HCT116 (cell line): ENCODE results near the gene GARIN1A. TPM values are rescaled to one million over a fixed set of nuclear protein-coding genes. Genes with fewer than 3 reads are reported as not detected.
"Not testable (repeated sequence)": the region's sequence is repeated elsewhere in the genome, so short reads cannot be mapped to it uniquely, and the experiment has no call there.

Experiments used
- ATAC-seq: fragments of 200-7000 bp; cut with Tn5 transposase; 2 replicates; pipeline ENCODE4 v1.9.1; 2020; ENCODE audit warnings: mild to moderate bottlenecking, moderate library complexity
- BruUV-seq: library from RNA; stranded (reverse); fragments of 400-500 nt; replicated peaks from 2 replicates; lab custom pipeline; 2021; lab: Mats Ljungman, UMichigan
- CTCF ChIA-PET: fragments of 300-600 bp; sonication (Branson Sonifier 250); formaldehyde crosslinking; loops from one replicate; lab custom pipeline; 2021; ENCODE audit warnings: antibody characterized with exemption; lab: Charles Lee
- POLR2A ChIA-PET: fragments of 300-600, 350-600 bp; sonication (Branson Sonifier 250); formaldehyde crosslinking; loops from one replicate; lab custom pipeline; 2021; ENCODE audit warnings: antibody characterized with exemption; lab: Charles Lee
- RAD21 ChIA-PET, 2 experiments: fragments of 300-600 bp; sonication (Branson Sonifier 250); formaldehyde crosslinking; loops; one replicate each; lab custom pipeline; 2023; ENCODE audit warnings: low total read pairs in 2 of 2; ENCODE audit not compliant: uncharacterized antibody in 2 of 2, unreplicated experiment in 2 of 2, low non-redundant PET in 1 of 2; lab: Charles Lee
- DNase-seq: peaks from one replicate; pipeline ENCODE4 v3.0.0-alpha.2; 2010; ENCODE audit warnings: low read depth, low spot score
- H2AFZ ChIP-seq: fragments of 200-600 bp; shearing (Covaris generic), sonication (generic); 2 replicates; pipeline ENCODE4 v1.6.1; 2017; ENCODE audit warnings: low read depth, mixed run types, mixed read lengths, antibody characterized with exemption, low read length; ENCODE audit not compliant: poor library complexity, severe bottlenecking
- H3K27ac ChIP-seq: 2 replicates; pipeline ENCODE4 v1.5.1; 2012; ENCODE audit warnings: low read depth, low read length
- H3K27me3 ChIP-seq: fragments of 200-600 bp; sonication (generic); 2 replicates; pipeline ENCODE4 v1.6.1; 2016; ENCODE audit warnings: mixed run types, low read length, mixed read lengths; ENCODE audit not compliant: insufficient read depth
- H3K36me3 ChIP-seq, 2 experiments: fragments of 200-500 bp in 1 of 2; fragments of 200-600 bp in 1 of 2; sonication (Bioruptor generic) in 1 of 2; sonication (generic) in 1 of 2; 2 replicates each; pipeline versions ENCODE4 v1.5.1 to v1.6.1; 2014 to 2016; ENCODE audit warnings: low read length in 2 of 2, inconsistent platforms in 1 of 2, mixed read lengths in 1 of 2, mixed run types in 1 of 2; ENCODE audit not compliant: insufficient read depth in 2 of 2, control insufficient read depth in 1 of 2
- H3K4me1 ChIP-seq, 2 experiments: fragments of 200-600 bp in 1 of 2; sonication (generic) in 1 of 2; 2 replicates each; pipeline versions ENCODE4 v1.5.1 to v1.6.1; 2012 to 2017; ENCODE audit warnings: low read length in 2 of 2, inconsistent platforms in 1 of 2, mild to moderate bottlenecking in 1 of 2, mixed read lengths in 1 of 2, mixed run types in 1 of 2, moderate library complexity in 1 of 2; ENCODE audit not compliant: insufficient read depth in 2 of 2, control insufficient read depth in 1 of 2
- H3K4me2 ChIP-seq: fragments of 200-600 bp; sonication (generic); 2 replicates; pipeline ENCODE4 v1.6.1; 2017; ENCODE audit warnings: mixed run types, low read length, mixed read lengths
- H3K4me3 ChIP-seq, 2 experiments: fragments of 200-600 bp in 1 of 2; sonication (generic) in 1 of 2; replicated peaks in 1 of 2; 2 replicates each; pipeline ENCODE4 v1.5.1; 2011 to 2016; ENCODE audit warnings: low read length in 2 of 2, control low read depth in 1 of 2, low read depth in 1 of 2, mild to moderate bottlenecking in 1 of 2, mixed read lengths in 1 of 2, mixed run types in 1 of 2
- H3K79me2 ChIP-seq: fragments of 200-600 bp; sonication (generic); 2 replicates; pipeline ENCODE4 v1.6.1; 2017; ENCODE audit warnings: mild to moderate bottlenecking, mixed run types, low read length, moderate library complexity, mixed read lengths; ENCODE audit not compliant: insufficient read depth
- H3K9ac ChIP-seq: fragments of 200-600 bp; sonication (generic); 2 replicates; pipeline ENCODE4 v1.6.1; 2016; ENCODE audit warnings: low read length, mixed read lengths
- H3K9me2 ChIP-seq: fragments of 200-600 bp; sonication (generic), shearing (Covaris generic); 2 replicates; pipeline ENCODE4 v1.6.1; 2017; ENCODE audit warnings: mixed run types, mild to moderate bottlenecking, moderate library complexity; ENCODE audit not compliant: insufficient read depth
- H3K9me3 ChIP-seq, 2 experiments: fragments of 200-500 bp in 1 of 2; fragments of 200-600 bp in 1 of 2; sonication (Bioruptor generic) in 1 of 2; sonication (generic) in 1 of 2; 2 replicates each; pipeline ENCODE4 v1.6.1; 2014 to 2017; ENCODE audit warnings: low read length in 2 of 2, mixed read lengths in 2 of 2, inconsistent platforms in 1 of 2, low read depth in 1 of 2, mild to moderate bottlenecking in 1 of 2, mixed run types in 1 of 2, moderate library complexity in 1 of 2; ENCODE audit not compliant: control insufficient read depth in 1 of 2, insufficient read depth in 1 of 2
- H4K20me1 ChIP-seq: fragments of 200-600 bp; sonication (generic), shearing (Covaris generic); 2 replicates; pipeline ENCODE4 v1.6.1; 2017; ENCODE audit warnings: mixed run types, mild to moderate bottlenecking, moderate library complexity; ENCODE audit not compliant: insufficient read depth
- ATF3 ChIP-seq: IDR thresholded peaks from 2 replicates; pipeline ENCODE4 v1.6.1; 2012
- CBX3 ChIP-seq: IDR thresholded peaks from 2 replicates; pipeline ENCODE4 v1.6.1; 2012; ENCODE audit warnings: low read depth
- CEBPB ChIP-seq: IDR thresholded peaks from 2 replicates; pipeline ENCODE4 v1.6.1; 2012; ENCODE audit warnings: low read depth
- ELF1 ChIP-seq: IDR thresholded peaks from 2 replicates; pipeline ENCODE4 v1.6.1; 2012; ENCODE audit warnings: low read depth, borderline replicate concordance
- EZH2 ChIP-seq: fragments of 200-600 bp; sonication (generic); IDR thresholded peaks from 2 replicates; pipeline ENCODE4 v1.6.1; 2017; ENCODE audit warnings: antibody characterized with exemption, mixed run types
- EZH2phosphoT487 ChIP-seq: fragments of 200-600 bp; IDR thresholded peaks from 2 replicates; pipeline ENCODE4 v1.6.1; 2018; ENCODE audit warnings: antibody characterized with exemption, borderline replicate concordance
- FOSL1 ChIP-seq: IDR thresholded peaks from 2 replicates; pipeline ENCODE4 v1.6.1; 2012; ENCODE audit warnings: low read depth
- JUND ChIP-seq: IDR thresholded peaks from 2 replicates; pipeline ENCODE4 v1.6.1; 2012
- MAX ChIP-seq: IDR thresholded peaks from 2 replicates; pipeline ENCODE4 v1.6.1; 2012
- POLR2A ChIP-seq: IDR thresholded peaks from 2 replicates; pipeline ENCODE4 v1.7.0; 2011; ENCODE audit warnings: borderline replicate concordance; ENCODE audit not compliant: insufficient read depth, insufficient read length; ENCODE audit errors: extremely low read depth
- RAD21 ChIP-seq: IDR thresholded peaks from 2 replicates; pipeline ENCODE4 v1.6.1; 2012; ENCODE audit warnings: low read depth, mild to moderate bottlenecking
- SIN3A ChIP-seq: IDR thresholded peaks from 2 replicates; pipeline ENCODE4 v1.6.1; 2012; ENCODE audit warnings: low read depth
- SP1 ChIP-seq: IDR thresholded peaks from 2 replicates; pipeline ENCODE4 v1.6.1; 2012; ENCODE audit warnings: low read depth
- TCF7L2 ChIP-seq: IDR thresholded peaks from 2 replicates; pipeline ENCODE4 v1.7.0; 2011; ENCODE audit warnings: borderline replicate concordance, inconsistent platforms; ENCODE audit not compliant: insufficient read depth, insufficient read length; ENCODE audit errors: extremely low read depth
- YY1 ChIP-seq: IDR thresholded peaks from 2 replicates; pipeline ENCODE4 v1.6.1; 2011; ENCODE audit warnings: low read length, low read depth, moderate library complexity, mild to moderate bottlenecking; ENCODE audit not compliant: insufficient replicate concordance; ENCODE audit errors: extremely low read depth
- ZFX ChIP-seq: fragments of 450-650 bp; IDR thresholded peaks from 2 replicates; pipeline ENCODE4 v1.6.1; 2017
- ZNF274 ChIP-seq: fragments of 200-500 bp; sonication (Bioruptor generic); IDR thresholded peaks from 2 replicates; pipeline ENCODE4 v1.6.1; 2014; ENCODE audit warnings: mild to moderate bottlenecking, low read depth, low read length, inconsistent platforms
- intact Hi-C: fragments of 100-400 bp; cut with micrococcal nuclease; formaldehyde crosslinking; loops from 2 replicates; pipeline ENCODE4 v1.10.0; 2022
- total RNA-seq: library from RNA; stranded (reverse); gene quantifications from one replicate; pipeline ENCODE4 v1.2.1, GENCODE V29; 2021; ENCODE audit not compliant: unreplicated experiment
- TF ChIP-seq, protein P1 (sequence below): IDR thresholded peaks from 2 replicates; pipeline ENCODE4 v1.6.1; 2012; ENCODE audit warnings: low read depth

Gene GARIN1A
- total RNA-seq, 1 experiment from 2014 or later, result 0.49 TPM

GRCh38 chr7:128688492-128688891, 16.4 kb downstream of the GARIN1A start:
- ChIA-PET POLR2A (no interaction called here), RAD21 (no interaction called here)
- H3K9ac ChIP-seq, result no peak overlapping the region

DNA sequence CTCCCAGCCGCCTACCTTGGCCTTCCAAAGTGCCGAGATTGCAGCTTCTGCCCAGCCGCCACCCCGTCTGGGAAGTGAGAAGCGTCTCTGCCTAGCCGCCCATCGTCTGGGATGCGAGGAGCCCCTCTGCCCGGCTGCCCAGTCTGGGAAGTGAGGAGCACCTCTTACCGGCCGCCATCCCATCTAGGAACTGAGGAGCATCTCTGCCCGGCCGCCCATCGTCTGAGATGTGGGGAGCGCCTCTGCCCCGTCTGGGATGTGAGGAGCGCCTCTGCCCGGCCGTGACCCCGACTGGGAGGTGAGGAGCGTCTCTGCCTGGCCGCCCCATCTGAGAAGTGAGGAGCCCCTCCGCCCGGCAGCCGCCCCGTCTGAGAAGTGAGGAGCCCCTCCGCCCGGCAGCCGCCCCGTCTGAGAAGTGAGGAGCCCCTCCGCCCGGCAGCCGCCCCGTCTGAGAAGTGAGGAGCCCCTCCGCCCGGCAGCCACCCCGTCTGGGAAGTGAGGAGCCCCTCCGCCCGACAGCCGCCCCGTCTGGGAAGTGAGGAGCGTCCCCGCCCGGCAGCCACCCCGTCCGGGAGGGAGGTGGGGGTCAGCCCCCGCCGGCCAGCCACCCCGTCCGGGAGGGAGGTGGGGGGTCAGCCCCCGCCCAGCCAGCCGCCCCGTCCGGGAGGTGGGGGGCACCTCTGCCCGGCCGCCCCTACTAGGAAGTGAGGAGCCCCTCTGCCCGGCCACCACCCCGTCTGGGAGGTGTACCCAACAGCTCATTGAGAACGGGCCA, 17.3 kb downstream of the GARIN1A start:
- BruUV-seq, H3K27ac ChIP-seq, DNase-seq, intact Hi-C loops, H3K4me2 ChIP-seq, H4K20me1 ChIP-seq, H3K4me1 ChIP-seq, H3K4me3 ChIP-seq, H3K9me2 ChIP-seq, RAD21 ChIA-PET, H3K9me3 ChIP-seq, POLR2A ChIA-PET, CTCF ChIA-PET, H3K27me3 ChIP-seq, H3K79me2 ChIP-seq, H2AFZ ChIP-seq, H3K9ac ChIP-seq, H3K36me3 ChIP-seq, ATAC-seq: not testable (repeated sequence)

More at GRCh38 chr7:128688492-128688891, 16.4 kb downstream of the GARIN1A start:
- H3K4me1 ChIP-seq, result no peaks in the 10 kb centered on the region
- H3K9me2 ChIP-seq, result no peaks in the 10 kb centered on the region
- H3K79me2 ChIP-seq, result no peaks in the 10 kb centered on the region
- H3K36me3 ChIP-seq, result no peaks in the 10 kb centered on the region
- H3K4me2 ChIP-seq, result no peak overlapping the region
- no peak overlapping the region for H2AFZ ChIP-seq
- H3K27ac ChIP-seq, result no peak overlapping the region
- H3K27me3 ChIP-seq, result no peaks in the 10 kb centered on the region
- DNase-seq (no peak), ATAC-seq (no peak)
- H3K9me3 ChIP-seq, result no peaks in the 10 kb centered on the region
- no peak overlapping the region for H3K4me3 ChIP-seq
- intact Hi-C loops, result no loop called here
- BruUV-seq, result no TSS peak
- CTCF ChIA-PET, result no interaction called here
- TF ChIP-seq CEBPB (no peak), ZNF274 (no peak), RAD21 (no peak), EZH2 (no peak), JUND (no peak), YY1 (no peak), ATF3 (no peak), CBX3 (no peak), SP1 (no peak), EZH2phosphoT487 (no peak), POLR2A (no peak), SIN3A (no peak), ELF1 (no peak), MAX (no peak), TCF7L2 (no peak), FOSL1 (no peak), ZFX (no peak)
- TF ChIP-seq, protein P1, sequence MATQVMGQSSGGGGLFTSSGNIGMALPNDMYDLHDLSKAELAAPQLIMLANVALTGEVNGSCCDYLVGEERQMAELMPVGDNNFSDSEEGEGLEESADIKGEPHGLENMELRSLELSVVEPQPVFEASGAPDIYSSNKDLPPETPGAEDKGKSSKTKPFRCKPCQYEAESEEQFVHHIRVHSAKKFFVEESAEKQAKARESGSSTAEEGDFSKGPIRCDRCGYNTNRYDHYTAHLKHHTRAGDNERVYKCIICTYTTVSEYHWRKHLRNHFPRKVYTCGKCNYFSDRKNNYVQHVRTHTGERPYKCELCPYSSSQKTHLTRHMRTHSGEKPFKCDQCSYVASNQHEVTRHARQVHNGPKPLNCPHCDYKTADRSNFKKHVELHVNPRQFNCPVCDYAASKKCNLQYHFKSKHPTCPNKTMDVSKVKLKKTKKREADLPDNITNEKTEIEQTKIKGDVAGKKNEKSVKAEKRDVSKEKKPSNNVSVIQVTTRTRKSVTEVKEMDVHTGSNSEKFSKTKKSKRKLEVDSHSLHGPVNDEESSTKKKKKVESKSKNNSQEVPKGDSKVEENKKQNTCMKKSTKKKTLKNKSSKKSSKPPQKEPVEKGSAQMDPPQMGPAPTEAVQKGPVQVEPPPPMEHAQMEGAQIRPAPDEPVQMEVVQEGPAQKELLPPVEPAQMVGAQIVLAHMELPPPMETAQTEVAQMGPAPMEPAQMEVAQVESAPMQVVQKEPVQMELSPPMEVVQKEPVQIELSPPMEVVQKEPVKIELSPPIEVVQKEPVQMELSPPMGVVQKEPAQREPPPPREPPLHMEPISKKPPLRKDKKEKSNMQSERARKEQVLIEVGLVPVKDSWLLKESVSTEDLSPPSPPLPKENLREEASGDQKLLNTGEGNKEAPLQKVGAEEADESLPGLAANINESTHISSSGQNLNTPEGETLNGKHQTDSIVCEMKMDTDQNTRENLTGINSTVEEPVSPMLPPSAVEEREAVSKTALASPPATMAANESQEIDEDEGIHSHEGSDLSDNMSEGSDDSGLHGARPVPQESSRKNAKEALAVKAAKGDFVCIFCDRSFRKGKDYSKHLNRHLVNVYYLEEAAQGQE, result no peak
- H4K20me1 ChIP-seq, result no peaks in the 10 kb centered on the region
